ENCODE data around the gene THOC5. TPM values are rescaled to one million over a fixed set of nuclear protein-coding genes. Genes with fewer than 3 reads are reported as not detected.
"Not testable (repeated sequence)": the region's sequence is repeated elsewhere in the genome, so short reads cannot be mapped to it uniquely, and the experiment has no call there.

The THOC5 gene
- polyA plus RNA-seq, 6 donors from 2014 or later, result 18.8 to 30.1 (median 22.7) TPM

DNA sequence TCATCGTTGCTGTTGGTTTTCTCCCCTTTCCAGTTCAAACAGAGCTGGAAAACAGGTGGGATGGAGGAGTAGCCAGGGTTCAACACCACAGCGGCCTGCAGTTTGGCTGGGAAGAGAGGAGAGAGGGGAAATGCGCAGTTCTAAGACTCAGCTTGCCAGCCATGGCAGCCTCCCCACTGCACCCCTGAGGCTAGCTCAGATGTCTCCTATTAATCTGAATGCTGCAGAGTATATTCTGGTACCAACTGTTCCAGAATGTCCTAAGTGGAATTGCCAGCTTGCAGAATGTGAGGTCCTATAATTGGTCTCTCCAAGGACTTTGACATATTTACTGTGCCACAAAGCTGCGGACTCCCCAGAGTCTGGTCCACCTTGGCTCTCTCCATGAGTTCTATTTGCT is 41.5 kb downstream of the THOC5 start:
- peaks cover 13 to 15% of the 10 kb centered on the region in 2 donors for H3K36me3 Mint-ChIP-seq
- no peak overlapping the region for H3K4me3 Mint-ChIP-seq
- H3K27me3 Mint-ChIP-seq, result no peaks in the 10 kb centered on the region
- no peak overlapping the region for H3K27ac Mint-ChIP-seq
- no peak for DNase-seq
- H3K9me3 Mint-ChIP-seq, result no peaks in the 10 kb centered on the region
- no peak for ATAC-seq (ENCODE audit: low read depth in 2 of 2)
- H3K4me1 Mint-ChIP-seq, result peaks cover 0 to 5% (median 0%) of the 10 kb centered on the region in 3 donors

DNA sequence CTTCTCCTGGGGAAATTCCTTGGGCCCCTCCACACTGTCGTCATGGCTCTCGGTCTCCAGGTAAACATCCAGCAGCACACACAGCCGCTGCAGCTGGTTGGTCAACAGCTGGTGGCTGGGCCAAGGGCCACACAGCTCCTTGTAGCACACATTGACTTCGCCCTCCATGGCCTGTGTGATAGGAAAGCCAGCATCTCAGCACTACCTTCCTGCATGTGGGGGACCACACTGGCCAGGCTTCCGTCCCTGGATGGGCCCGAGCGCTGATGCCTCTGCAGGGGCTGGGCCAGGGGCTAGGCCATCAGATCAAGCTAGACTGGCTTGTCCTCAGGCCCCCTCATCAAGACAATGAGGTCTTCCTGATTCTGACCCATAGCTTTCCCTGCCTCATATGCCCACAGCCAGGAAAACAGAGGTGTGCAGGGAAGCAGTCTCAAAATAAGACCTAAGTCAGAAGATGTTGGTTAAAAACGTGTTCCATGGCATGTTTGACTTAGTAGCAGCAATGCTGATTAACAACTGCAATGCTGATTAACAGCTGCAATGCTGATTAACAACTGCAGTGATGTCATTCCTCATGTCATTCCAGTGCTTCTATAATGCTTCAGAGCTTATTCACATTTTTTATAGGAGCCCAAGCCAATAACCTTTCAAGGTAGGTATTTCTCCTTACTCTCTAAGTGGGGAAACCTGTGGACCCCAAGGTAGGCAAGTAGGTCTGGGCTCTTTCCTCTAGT is 42.3 kb downstream of the THOC5 start:
- peaks cover 13 to 17% of the 10 kb centered on the region in 2 donors for H3K36me3 Mint-ChIP-seq
- H3K27ac Mint-ChIP-seq, result no peak overlapping the region
- H3K27me3 Mint-ChIP-seq, result no peaks in the 10 kb centered on the region
- no peak for DNase-seq
- no peaks in the 10 kb centered on the region for H3K9me3 Mint-ChIP-seq
- ATAC-seq (ENCODE audit: low read depth in 2 of 2), result no peak
- peak overlapping the region in 1 of 8 donors; percentile 44 for H3K4me3 Mint-ChIP-seq
- peaks cover 0 to 5% (median 0%) of the 10 kb centered on the region in 3 donors for H3K4me1 Mint-ChIP-seq

DNA sequence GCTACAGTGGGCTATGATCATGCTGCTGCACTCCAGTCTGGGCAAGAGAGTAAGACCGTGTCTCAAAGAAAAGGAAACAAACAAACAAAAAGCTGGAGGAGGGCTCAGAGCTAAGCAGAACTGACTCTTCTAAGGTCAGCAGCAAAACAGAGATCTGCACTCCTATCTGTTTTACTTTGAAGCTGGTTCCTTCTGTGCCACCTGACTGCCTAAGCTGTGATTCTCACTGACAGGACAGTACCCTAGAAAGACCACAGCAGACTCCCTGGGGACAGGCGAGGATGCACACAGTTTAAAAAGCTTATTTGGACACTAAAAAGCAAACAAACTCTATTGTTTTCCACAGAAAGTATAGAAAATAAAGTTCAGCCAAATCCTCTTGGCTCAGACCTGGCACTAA is 43.0 kb downstream of the THOC5 start:
- no peak overlapping the region for H3K4me3 Mint-ChIP-seq
- H3K36me3 Mint-ChIP-seq, result peaks cover 11 to 13% of the 10 kb centered on the region in 2 donors
- peaks cover 0 to 5% (median 0%) of the 10 kb centered on the region in 3 donors for H3K4me1 Mint-ChIP-seq

DNA sequence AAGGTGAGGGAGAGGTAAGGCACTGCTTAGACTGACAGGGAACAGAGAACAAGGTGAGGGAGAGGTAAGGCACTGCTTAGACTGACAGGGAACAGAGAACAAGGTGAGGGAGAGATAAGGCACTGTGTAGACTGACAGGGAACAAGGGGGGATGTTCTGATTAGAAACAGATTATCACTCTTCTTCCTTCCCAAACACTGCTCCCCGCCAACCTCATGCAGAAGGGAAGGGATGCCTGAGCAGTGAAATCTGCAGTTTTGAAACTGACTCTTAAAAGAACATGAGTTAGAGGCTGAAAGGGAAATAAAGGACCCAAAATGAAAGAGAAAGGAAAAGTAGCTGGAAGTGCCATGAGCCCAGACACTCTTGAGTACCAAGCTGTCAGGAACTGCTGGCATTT is 43.7 kb downstream of the THOC5 start:
- Mint-ChIP-seq H3K9me3 (no peaks in the 10 kb centered on the region), H3K36me3 (peaks cover 9 to 11% of the 10 kb centered on the region in 2 donors), H3K4me1 (peaks cover 0 to 5% (median 0%) of the 10 kb centered on the region in 3 donors), H3K4me3 (no peak overlapping the region), H3K27me3 (no peaks in the 10 kb centered on the region), H3K27ac (peak overlapping the region in 1 of 6 donors; percentile 6)
- ATAC-seq (ENCODE audit: low read depth in 2 of 2) (no peak), DNase-seq (no peak)

More for the DNA sequence above, 43.0 kb downstream of the THOC5 start:
- ATAC-seq (ENCODE audit: low read depth in 2 of 2), result no peak
- no peak for DNase-seq
- Mint-ChIP-seq H3K9me3 (no peaks in the 10 kb centered on the region), H3K27ac (peak overlapping the region in 1 of 6 donors; percentile 24), H3K27me3 (no peaks in the 10 kb centered on the region)

DNA sequence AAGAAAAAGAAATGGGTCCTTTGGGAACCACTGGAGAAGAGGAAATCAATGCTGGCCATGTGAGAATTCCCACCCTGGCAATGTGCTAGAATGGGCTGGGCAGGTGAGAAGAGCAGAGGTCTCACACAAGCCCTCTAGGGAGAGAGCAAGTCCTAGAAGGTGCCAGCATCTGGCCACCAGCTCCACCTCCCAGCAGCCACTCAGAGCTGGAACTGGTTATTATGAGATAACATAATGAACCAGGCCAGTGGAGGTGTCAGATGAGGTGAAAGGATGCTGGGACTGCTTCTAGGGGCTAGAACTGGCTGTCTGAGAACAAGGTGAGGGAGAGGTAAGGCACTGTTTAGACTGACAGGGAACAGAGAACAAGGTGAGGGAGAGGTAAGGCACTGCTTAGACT is 44.3 kb downstream of the THOC5 start:
- Mint-ChIP-seq H3K27ac (peak overlapping the region in 1 of 6 donors; percentile 65), H3K27me3 (no peaks in the 10 kb centered on the region), H3K4me3 (no peak overlapping the region), H3K36me3 (peaks cover 9 to 11% of the 10 kb centered on the region in 2 donors), H3K9me3 (no peaks in the 10 kb centered on the region), H3K4me1 (peaks cover 0 to 5% (median 0%) of the 10 kb centered on the region in 3 donors)
- DNase-seq (no peak), ATAC-seq (ENCODE audit: low read depth in 2 of 2) (no peak)

DNA sequence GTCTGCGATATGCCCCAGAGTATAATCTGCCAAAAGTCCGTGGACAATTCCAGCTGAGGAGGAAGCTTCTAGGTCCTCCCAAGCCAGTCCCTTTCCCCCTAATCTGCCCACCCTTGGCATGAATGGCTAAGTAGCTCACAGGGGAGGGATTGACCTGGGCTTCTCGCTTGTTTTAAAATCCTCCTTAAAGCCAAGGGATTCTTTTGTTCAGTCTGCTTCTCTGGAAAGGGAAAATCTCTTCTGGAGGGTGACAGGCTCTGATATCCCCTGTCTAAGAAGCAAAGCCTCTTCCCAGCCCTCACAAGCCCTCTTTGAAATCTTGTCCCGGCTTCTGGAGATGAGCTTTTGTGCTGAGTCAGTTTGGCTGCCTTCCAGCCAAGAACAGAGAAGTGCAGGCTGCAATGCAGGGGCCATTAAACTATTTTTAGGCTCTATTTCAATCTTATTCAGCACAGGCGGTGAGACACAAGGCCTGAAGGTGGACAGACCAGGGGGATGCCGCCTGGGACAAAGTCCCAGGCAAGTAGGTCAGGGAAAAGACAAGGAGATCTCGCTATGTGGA is 49.7 kb downstream of the THOC5 start:
- no peak overlapping the region for H3K4me3 Mint-ChIP-seq
- no peak for DNase-seq
- H3K27ac Mint-ChIP-seq, result peak overlapping the region in 2 of 6 donors; percentile 52 to 54
- H3K9me3 Mint-ChIP-seq, result no peaks in the 10 kb centered on the region
- H3K27me3 Mint-ChIP-seq, result no peaks in the 10 kb centered on the region
- peaks cover 5 to 11% of the 10 kb centered on the region in 2 donors for H3K36me3 Mint-ChIP-seq
- ATAC-seq (ENCODE audit: low read depth in 2 of 2), result no peak
- no peaks in the 10 kb centered on the region for H3K4me1 Mint-ChIP-seq

DNA sequence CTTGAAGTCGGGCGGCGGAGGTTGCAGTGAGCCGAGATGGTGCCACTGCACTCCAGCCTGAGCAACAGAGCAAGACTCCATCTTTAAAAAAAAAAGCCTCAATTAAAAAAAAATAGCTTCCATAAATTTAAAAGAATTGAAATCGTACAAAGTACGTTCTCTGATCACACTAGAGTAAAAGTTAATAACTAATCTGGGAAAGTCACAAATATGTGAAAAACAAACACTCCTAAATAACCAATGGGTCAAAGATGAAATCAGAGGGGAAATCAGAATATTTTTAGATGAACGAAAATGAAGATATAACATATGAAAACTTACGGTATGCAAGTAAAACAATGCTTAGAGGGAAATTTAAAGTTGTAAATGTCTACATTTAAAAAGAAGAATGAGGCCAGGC is 53.7 kb downstream of the THOC5 start:
- Mint-ChIP-seq H3K27me3 (no peaks in the 10 kb centered on the region), H3K27ac (no peak overlapping the region), H3K36me3 (peaks cover 3 to 13% of the 10 kb centered on the region in 2 donors), H3K4me1 (no peaks in the 10 kb centered on the region), H3K4me3 (no peak overlapping the region), H3K9me3 (peaks cover 0 to 1% (median under 1%) of the 10 kb centered on the region in 7 donors)
- ATAC-seq (ENCODE audit: low read depth in 2 of 2) (no peak), DNase-seq (no peak)

DNA sequence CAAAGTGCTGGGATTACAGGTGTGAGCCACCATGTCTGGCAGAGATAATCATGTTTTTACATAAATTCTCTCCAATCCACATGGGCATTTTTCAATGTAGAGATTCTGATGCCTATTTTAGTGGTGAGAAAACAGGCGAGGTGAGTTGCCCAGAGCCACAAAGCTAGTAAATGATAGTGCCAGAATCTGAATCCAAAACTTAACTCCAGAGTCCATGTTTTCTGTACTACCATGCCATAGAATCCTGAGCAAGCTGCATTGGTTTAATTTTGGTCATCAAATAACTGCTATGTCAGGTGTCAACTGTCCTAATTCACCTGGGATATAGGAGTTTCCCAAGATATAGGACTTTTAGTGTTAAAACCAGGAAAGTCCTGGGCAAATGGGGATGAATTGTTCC is 59.9 kb downstream of the THOC5 start:
- Mint-ChIP-seq H3K4me1 (peaks cover 16 to 18% (median 18%) of the 10 kb centered on the region in 3 donors), H3K27me3 (peaks cover 0 to 15% (median 7%) of the 10 kb centered on the region in 3 donors), H3K27ac (no peak overlapping the region), H3K9me3 (peaks cover 0 to 7% (median 1%) of the 10 kb centered on the region in 7 donors), H3K36me3 (peaks cover 8 to 18% of the 10 kb centered on the region in 2 donors), H3K4me3 (no peak overlapping the region)
- DNase-seq (no peak), ATAC-seq (ENCODE audit: low read depth in 2 of 2) (no peak)

DNA sequence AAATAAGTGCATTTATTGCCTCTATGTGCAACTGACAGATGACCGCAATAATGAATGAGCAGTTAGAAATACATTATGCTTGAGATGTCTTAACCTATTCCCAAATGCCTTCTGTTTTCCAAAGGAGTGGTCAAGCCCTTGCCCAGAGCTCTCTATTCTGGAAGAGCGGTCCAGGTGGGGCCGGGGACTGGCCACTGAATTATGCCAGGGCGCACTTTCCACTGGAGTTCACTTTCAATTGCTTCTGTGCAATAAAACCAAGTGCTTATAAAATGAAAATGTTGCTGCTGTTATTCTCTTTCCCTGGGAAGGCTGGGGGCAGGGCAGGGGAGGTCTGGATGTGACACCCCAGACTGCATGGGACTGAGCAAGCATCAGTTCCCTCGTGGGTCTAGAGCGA is 62.5 kb downstream of the THOC5 start:
- Mint-ChIP-seq H3K9me3 (peaks cover 0 to 7% (median 1%) of the 10 kb centered on the region in 7 donors), H3K4me1 (peaks cover 19 to 24% (median 21%) of the 10 kb centered on the region in 3 donors), H3K4me3 (no peak overlapping the region), H3K36me3 (peaks cover 8 to 17% of the 10 kb centered on the region in 2 donors), H3K27me3 (peaks cover 7 to 25% (median 15%) of the 10 kb centered on the region in 3 donors), H3K27ac (no peak overlapping the region)
- DNase-seq (no peak), ATAC-seq (ENCODE audit: low read depth in 2 of 2) (no peak)

DNA sequence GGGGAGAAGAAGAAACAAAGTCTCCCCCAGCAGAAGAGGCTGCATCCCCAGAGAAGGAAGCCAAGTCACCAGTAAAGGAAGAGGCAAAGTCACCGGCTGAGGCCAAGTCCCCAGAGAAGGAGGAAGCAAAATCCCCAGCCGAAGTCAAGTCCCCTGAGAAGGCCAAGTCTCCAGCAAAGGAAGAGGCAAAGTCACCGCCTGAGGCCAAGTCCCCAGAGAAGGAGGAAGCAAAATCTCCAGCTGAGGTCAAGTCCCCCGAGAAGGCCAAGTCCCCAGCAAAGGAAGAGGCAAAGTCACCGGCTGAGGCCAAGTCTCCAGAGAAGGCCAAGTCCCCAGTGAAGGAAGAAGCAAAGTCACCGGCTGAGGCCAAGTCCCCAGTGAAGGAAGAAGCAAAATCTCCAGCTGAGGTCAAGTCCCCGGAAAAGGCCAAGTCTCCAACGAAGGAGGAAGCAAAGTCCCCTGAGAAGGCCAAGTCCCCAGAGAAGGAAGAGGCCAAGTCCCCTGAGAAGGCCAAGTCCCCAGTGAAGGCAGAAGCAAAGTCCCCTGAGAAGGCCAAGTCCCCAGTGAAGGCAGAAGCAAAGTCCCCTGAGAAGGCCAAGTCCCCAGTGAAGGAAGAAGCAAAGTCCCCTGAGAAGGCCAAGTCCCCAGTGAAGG is 64.3 kb downstream of the THOC5 start:
- not testable (repeated sequence) for H3K36me3 Mint-ChIP-seq; ATAC-seq (ENCODE audit: low read depth in 2 of 2); H3K9me3 Mint-ChIP-seq; DNase-seq
- Mint-ChIP-seq H3K27me3 (peaks cover 12 to 26% (median 15%) of the 10 kb centered on the region in 3 donors), H3K4me1 (peaks cover 19 to 24% (median 21%) of the 10 kb centered on the region in 3 donors), H3K4me3 (peak overlapping the region in 6 of 8 donors; percentile 17 to 77 (median 55)), H3K27ac (peak overlapping the region in 2 of 6 donors; percentile 2 to 21)

DNA sequence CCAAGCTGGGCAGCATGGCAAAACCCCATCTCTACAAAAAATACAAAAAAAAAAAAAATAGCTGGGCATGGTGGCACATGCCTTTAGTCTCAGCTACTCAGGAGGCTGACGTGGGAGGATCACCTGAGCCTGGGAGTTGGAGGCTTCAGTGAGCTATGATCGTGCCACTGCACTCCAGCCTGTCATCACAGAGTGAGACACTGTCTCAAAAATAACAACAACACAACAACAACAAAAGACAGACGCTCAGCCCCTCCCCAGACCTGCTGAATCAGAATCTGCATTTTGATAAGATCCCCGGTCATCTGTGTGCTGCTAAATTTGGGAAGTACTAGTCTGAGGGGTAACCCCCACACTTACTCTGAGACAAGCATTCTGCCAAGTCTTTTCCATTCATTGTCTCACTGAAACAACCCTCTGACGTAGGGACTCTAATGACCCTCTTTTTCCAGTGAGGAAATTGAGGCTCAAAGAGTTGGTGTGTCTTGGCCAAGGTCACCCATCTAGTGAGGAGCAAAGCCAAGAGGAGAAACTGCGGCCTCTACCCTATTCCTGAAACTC is 66.1 kb downstream of the THOC5 start:
- Mint-ChIP-seq H3K27me3 (peaks cover 15 to 35% (median 16%) of the 10 kb centered on the region in 3 donors), H3K36me3 (no peaks in the 10 kb centered on the region), H3K4me1 (peaks cover 19 to 24% (median 21%) of the 10 kb centered on the region in 3 donors), H3K4me3 (no peak overlapping the region), H3K9me3 (no peaks in the 10 kb centered on the region), H3K27ac (peak overlapping the region in 1 of 6 donors; percentile 37)
- no peak for ATAC-seq (ENCODE audit: low read depth in 2 of 2)
- DNase-seq, result no peak

DNA sequence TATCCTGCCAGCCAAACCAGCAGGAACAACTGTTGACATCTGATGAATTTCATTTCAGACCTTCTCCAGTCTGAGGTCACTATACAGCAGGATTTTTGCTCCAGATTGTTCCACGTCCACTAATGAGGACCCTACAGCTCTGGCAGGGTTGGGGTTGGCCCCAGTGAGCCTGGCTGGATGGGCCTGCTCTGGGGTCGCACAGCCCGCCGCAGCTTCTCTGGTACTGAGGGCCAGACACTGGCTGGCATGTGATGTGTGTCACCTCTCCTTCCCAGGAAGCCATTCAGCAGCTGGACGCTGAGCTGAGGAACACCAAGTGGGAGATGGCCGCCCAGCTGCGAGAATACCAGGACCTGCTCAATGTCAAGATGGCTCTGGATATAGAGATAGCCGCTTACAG is 68.1 kb downstream of the THOC5 start:
- DNase-seq (no peak), ATAC-seq (ENCODE audit: low read depth in 2 of 2) (no peak)
- Mint-ChIP-seq H3K27ac (no peak overlapping the region), H3K27me3 (peaks cover 29 to 50% (median 29%) of the 10 kb centered on the region in 3 donors), H3K9me3 (peaks cover 0 to 3% (median 0%) of the 10 kb centered on the region in 7 donors), H3K4me1 (peaks cover 27 to 33% (median 30%) of the 10 kb centered on the region in 3 donors), H3K36me3 (no peaks in the 10 kb centered on the region), H3K4me3 (no peak overlapping the region)

DNA sequence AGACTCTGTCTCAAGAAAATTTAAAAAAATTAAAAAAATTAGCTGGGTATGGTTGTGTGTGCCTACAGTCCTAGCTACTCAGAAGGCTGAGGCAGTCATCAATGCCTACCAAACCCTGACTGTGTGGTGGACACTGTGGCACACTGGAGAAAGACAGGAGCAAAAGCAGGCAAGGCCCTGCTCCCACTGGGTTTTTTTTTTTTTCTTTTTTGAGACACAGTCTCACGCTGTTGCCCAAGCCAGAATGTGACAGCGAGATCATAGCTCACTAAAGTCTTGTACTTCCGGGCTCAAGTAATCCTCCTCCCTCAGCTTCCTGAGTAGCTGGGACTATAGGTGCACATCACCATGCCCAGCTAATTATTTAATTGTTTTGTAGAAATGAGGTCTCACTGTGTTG is 68.9 kb downstream of the THOC5 start:
- ATAC-seq (ENCODE audit: low read depth in 2 of 2) (no peak), DNase-seq (no peak)
- Mint-ChIP-seq H3K36me3 (peaks cover 0 to 2% of the 10 kb centered on the region in 2 donors), H3K27ac (peak overlapping the region in 1 of 6 donors; percentile 36), H3K4me3 (no peak overlapping the region), H3K27me3 (peaks cover 27 to 47% (median 31%) of the 10 kb centered on the region in 3 donors), H3K4me1 (peaks cover 21 to 26% (median 25%) of the 10 kb centered on the region in 3 donors), H3K9me3 (peaks cover 0 to 5% (median 0%) of the 10 kb centered on the region in 7 donors)
